Prostate gland (tissue), 2 donors: Measurements from ENCODE around the gene B4GALT5. TPM values are rescaled to one million over a fixed set of nuclear protein-coding genes. Genes with fewer than 3 reads are reported as not detected.
"Not testable (repeated sequence)": the region's sequence is repeated elsewhere in the genome, so short reads cannot be mapped to it uniquely, and the experiment has no call there.

ENCODE experiments used
- DNase-seq: peaks from one replicate; pipeline ENCODE4 v3.0.0-alpha.2; 2019; ENCODE audit warnings: low spot score
- H3K27ac ChIP-seq, 2 donors: fragments of 200-600 bp; sonication (generic); 2 replicates each; pipeline ENCODE4 v1.5.1; 2017 to 2019
- H3K27me3 ChIP-seq: fragments of 200-600 bp; sonication (generic); replicated peaks from 2 replicates; pipeline ENCODE4 v1.5.1; 2019; ENCODE audit not compliant: insufficient read depth
- H3K36me3 ChIP-seq, 2 donors: fragments of 200-600 bp; sonication (generic); 1 replicate in 1 of 2; 2 replicates in 1 of 2; pipeline versions ENCODE4 v1.5.1 to v1.8.1; 2017 to 2019
- H3K4me1 ChIP-seq: fragments of 200-600 bp; sonication (generic); replicated peaks from 2 replicates; pipeline ENCODE4 v1.5.1; 2019
- H3K4me3 ChIP-seq, 2 donors: fragments of 200-600 bp; sonication (generic); 2 replicates each; pipeline ENCODE4 v1.5.1; 2017 to 2019
- H3K9me3 ChIP-seq: fragments of 200-600 bp; sonication (generic); 2 replicates; pipeline ENCODE4 v1.5.1; 2017
- CTCF ChIP-seq, 4 experiments: fragments of 200-600 bp in 2 of 4; fragments of 450-650 bp in 2 of 4; sonication (generic) in 2 of 4; IDR thresholded peaks; 1 replicate in 3 of 4; 2 replicates in 1 of 4; pipeline ENCODE4 v1.5.1; 2016 to 2019; ENCODE audit warnings: antibody characterized with exemption in 4 of 4, mild to moderate bottlenecking in 2 of 4, moderate library complexity in 2 of 4
- POLR2A ChIP-seq: fragments of 450-650 bp; IDR thresholded peaks from one replicate; pipeline ENCODE4 v1.6.1; 2016; ENCODE audit warnings: antibody characterized with exemption, mild to moderate bottlenecking
- POLR2AphosphoS5 ChIP-seq: sonication (generic); formaldehyde crosslinking; IDR thresholded peaks from one replicate; pipeline ENCODE4 v1.6.1; 2017; ENCODE audit warnings: antibody characterized with exemption
- WGBS: methylation state at CpG from one replicate; pipeline ENCODE4 v1.1.5; 2018; 5-methylcytosine and 5-hydroxymethylcytosine counted together
- intact Hi-C: fragments of 100-400 bp; cut with DNase I; formaldehyde crosslinking; loops from one replicate; pipeline ENCODE4 v1.14.2; 2022
- total RNA-seq, 2 donors: library from RNA; depleted of rRNA; stranded (reverse); fragments of >200 nt; gene quantifications; one replicate each; pipeline ENCODE4 v1.1.0, GENCODE V29; 2016

The B4GALT5 gene
- total RNA-seq, 2 donors from 2014 or later = 17.8 to 53.7 TPM

- 34% methylated on average over 7 of the region's 7 CpGs for WGBS
- Histone ChIP-seq H3K9me3 (no peaks in the 10 kb centered on the region), H3K4me3 (no peak overlapping the region), H3K4me1 (no peaks in the 10 kb centered on the region), H3K36me3 (no peaks in the 10 kb centered on the region), H3K27me3 (no peaks in the 10 kb centered on the region), H3K27ac (no peak overlapping the region)
- intact Hi-C loops = no loop called here
- no peak for DNase-seq
- TF ChIP-seq POLR2A = no peak
- TF ChIP-seq CTCF (IDR thresholded peaks at IDR 0.05) = no peak
- peak; percentile 22 for TF ChIP-seq POLR2AphosphoS5
Measured at GRCh38 chr20:49724408-49725223, 10.9 kb upstream of the B4GALT5 start.

GRCh38 chr20:49723758-49724157, 10.1 kb upstream of the B4GALT5 start:
- H3K4me1 ChIP-seq, DNase-seq, intact Hi-C loops, H3K4me3 ChIP-seq, H3K27ac ChIP-seq, H3K27me3 ChIP-seq, H3K9me3 ChIP-seq, H3K36me3 ChIP-seq: not testable (repeated sequence)
- 96% methylated on average over 6 of the region's 6 CpGs for WGBS

GRCh38 chr20:49721326-49721725, 7.6 kb upstream of the B4GALT5 start:
- DNase-seq, H3K9me3 ChIP-seq, H3K4me3 ChIP-seq, intact Hi-C loops, H3K36me3 ChIP-seq, H3K27ac ChIP-seq, H3K4me1 ChIP-seq, H3K27me3 ChIP-seq: not testable (repeated sequence)
- WGBS = 92% methylated on average over 12 of the region's 12 CpGs

GRCh38 chr20:49715466-49715865, 1.8 kb upstream of the B4GALT5 start:
- intact Hi-C loops = no loop called here
- H3K27ac ChIP-seq = no peak overlapping the region
- no peaks in the 10 kb centered on the region for H3K27me3 ChIP-seq
- H3K4me3 ChIP-seq = no peak overlapping the region
- TF ChIP-seq POLR2A (no peak), POLR2AphosphoS5 (no peak), CTCF (IDR thresholded peaks at IDR 0.05) (no peak)
- H3K36me3 ChIP-seq = no peaks in the 10 kb centered on the region
- H3K9me3 ChIP-seq = no peaks in the 10 kb centered on the region
- WGBS = 92% methylated on average over 7 of the region's 7 CpGs
- no peak for DNase-seq
- H3K4me1 ChIP-seq = no peaks in the 10 kb centered on the region

- DNase-seq = peak; percentile 15
- WGBS = under 1% methylated on average over 67 of the region's 71 CpGs
Measured at GRCh38 chr20:49712996-49713752, 504 bp downstream of the B4GALT5 start.

More at GRCh38 chr20:49712996-49713752, 504 bp downstream of the B4GALT5 start:
- Histone ChIP-seq H3K36me3 (no peaks in the 10 kb centered on the region), H3K4me1 (no peaks in the 10 kb centered on the region), H3K27me3 (no peaks in the 10 kb centered on the region), H3K27ac (peak overlapping the region; percentile 85 to 87), H3K4me3 (peak overlapping the region; percentile 95 to 99), H3K9me3 (no peaks in the 10 kb centered on the region)
- TF ChIP-seq CTCF (IDR thresholded peaks at IDR 0.05) = no peak
- no peak for TF ChIP-seq POLR2AphosphoS5
- no peak for TF ChIP-seq POLR2A
- intact Hi-C loops = no loop called here
